GM21528 (cell line): ENCODE results near the gene NCAPD3.
A peak's percentile ranks its signal among the peaks of the same experiment; 100 is the strongest.
"Not testable (repeated sequence)": the region's sequence is repeated elsewhere in the genome, so short reads cannot be mapped to it uniquely, and the experiment has no call there.

Source experiments
- ATAC-seq: cut with Tn5 transposase; IDR thresholded peaks from one replicate; pipeline ENCODE4 v1.9.1; 2021; ENCODE audit warnings: mild to moderate bottlenecking, moderate library complexity; ENCODE audit not compliant: unreplicated experiment, low FRiP score

Gene NCAPD3

DNA sequence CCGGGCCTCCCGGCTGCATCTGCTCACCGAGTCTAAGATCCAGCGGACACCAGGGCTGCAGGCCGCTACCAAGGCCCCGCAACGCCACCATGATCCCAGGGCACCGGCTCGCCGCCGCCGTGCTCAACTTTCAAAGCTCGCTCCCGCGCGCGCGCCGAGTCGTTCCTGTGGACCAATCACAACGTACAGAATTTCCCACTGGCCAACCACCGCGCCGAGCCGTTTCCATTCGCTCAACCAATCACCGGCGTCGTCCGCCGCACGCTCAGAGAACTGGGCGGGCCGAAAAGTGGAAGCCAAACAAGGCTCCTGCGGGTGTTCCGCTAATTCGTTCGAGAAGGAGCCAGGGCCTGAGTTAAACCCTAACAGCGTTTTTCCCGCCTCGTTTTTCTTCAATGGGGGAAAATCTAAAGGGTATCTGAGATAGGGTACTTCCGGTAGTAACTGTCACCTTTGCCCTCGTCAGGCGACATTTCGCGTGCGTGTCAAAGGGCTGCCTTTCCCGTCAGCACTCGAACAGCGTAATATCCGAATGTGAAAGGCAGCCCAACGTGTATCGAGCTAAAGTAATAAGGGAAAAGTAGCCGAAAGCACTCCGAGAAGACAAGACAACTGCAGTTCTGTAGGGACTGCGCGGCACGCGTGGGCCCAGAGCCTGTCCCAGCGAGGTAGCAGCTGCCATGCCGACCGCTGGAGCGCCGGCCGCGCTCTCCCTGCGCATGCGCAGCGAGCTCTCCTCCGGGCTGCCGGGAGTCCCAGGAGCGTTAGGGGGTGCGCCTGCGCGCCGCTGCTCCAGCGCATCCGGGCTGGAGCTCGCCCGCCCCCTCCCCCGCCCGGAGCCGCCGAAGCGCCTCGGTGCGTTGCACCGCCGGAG, at the start of gene NCAPD3, which contains the start of gene VPS26B:
NCAPD3 (minus strand) TSS at position 132 of the 874 bp plus-strand sequence; CDS start at position 91, 41 bp downstream.
VPS26B (plus strand) TSS at position 836 of the 874 bp plus-strand sequence. CDS start 452 bp downstream, outside the sequence.
- peak; percentile 88 for ATAC-seq

DNA sequence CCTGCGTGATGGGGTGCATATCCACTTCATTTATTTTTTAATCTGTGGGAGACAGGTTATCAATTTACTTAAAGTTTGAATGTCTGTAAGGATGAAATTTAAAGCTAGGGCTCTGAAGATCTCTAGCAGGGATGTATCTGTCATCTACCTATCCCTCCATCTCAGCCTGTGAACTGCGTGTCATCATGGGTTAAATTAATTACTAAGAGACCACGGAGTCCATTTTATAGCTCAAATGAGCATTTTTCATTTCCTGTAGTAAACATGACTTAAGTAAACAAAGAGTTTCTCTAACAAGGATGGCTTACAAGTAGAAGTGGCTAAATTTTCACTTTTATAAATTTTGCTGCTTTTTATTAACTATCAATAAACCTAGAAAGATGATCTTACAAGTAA, 49.5 kb upstream of the NCAPD3 start:
- ATAC-seq, result no peak

DNA sequence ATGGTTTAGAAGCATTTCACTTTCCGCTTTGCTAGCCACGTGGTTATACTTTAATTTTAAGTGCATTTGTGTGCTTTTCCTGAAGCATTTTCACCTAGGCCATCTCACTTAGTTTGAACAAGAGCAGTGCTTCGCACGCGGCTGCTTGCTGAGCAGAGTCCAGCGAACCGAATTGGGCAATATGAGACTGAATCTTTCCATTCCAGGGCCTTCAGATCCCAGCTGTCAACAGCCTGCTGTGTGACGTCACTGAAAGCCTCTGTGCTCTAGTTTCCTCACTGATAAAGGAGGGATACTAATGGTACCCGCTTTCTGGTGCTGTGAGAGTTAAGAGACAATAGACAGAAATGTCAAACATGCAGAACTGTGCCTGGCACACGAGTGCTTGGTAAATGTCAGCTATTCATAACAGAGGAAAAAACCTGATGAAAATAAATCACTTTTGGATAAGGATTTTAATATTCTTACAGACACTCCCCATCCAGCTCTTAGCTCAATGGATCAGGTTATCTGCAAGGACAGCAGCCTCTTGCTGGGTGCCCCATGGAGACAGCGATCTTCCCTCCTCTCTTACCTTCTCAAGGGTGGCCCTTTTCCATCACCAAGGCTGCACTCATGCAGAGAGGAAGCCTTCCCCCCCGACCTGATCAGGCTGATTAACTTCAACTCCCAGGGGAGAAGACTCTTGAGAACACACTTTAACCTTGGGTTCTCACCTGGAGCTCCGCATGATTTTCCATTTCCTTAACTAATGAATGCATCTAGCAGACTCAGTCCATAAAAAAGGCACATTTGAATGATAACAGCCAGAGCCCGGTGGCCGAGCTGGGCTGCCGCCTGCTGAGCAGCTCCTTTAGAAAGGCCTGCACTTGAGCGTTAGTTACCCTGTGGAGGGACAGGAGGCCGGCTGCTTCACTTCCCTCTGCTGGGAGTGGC, 48.9 kb upstream of the NCAPD3 start:
- no peak for ATAC-seq

DNA sequence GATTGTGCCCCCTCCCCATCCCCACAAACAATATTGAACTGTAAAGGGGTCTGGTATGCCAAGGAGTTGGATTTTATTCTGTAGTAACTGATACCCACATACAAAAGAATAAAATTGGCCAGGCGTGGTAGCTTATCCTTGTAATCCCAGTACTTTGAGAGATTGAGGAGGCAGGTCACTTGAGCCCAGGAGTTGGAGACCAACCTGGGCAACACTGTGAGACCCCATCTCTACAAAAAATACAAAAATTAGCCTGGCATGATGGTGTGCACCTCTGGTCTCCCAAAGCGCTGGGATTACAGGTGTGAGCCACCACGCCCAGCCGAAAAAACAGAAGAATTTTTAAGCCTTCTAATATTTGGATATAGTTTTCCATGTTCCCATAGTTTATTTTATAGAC, 48.2 kb upstream of the NCAPD3 start:
- no peak for ATAC-seq

DNA sequence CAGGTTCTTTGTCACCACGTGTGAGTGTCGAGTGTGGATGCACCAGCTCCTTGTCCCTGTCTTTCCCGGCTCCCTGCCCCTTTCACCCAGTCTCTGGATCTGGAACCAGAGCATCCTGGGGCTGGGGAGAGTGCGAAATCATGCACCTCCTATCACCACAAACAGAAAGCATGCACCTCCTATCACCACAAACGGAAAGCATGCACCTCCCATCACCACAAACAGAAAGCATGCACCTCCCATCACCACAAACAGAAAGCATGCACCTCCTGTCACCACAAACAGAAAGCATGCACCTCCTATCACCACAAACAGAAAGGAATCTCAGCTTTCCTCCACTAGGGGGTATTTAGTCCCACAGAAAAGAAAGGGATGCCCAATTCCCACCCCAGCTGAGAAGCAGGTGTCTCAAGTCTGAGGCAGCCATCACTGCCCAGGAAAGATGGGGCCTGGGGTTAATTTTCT, 46.5 kb upstream of the NCAPD3 start:
- no peak for ATAC-seq

GRCh38 chr11:134267966-134268365, 44.2 kb upstream of the NCAPD3 start:
- ATAC-seq, result no peak

DNA sequence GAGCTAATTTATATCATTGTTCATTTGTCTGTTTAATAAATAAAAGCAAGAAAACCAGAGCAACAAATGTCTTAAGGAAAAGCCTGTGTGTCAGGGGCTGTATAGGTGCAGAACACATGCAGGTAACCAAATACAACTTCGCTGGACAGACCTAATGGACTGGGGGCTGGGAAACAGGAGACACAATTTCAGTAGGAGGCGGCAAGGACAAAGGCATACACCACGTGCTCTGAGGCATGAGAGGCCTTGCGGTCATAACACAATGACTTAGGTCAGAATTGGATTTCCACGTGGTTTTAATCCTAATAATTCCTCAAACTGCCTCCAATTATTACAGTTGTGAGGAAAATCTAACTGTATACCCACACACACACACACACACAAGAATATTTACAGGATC, 43.7 kb upstream of the NCAPD3 start:
- no peak for ATAC-seq

DNA sequence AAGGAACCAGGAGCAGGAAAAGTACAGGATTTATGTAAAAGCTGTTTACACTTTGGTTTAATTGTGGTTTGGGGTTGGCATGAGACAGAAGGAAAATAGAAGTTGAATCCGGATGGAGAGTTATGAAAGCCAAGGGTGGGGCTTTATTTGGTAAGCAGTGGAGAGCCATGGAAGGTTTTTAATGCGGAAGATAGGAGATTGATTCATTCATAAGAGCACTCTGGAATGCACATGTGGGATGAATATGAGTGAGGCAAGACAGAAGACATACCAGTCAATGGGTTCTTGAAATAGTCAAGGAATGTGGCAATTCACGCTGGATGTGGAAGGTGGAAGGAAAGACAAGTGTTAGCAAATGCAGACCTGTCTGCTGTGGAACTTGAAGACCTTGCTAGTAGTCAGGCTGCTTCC, 43.1 kb upstream of the NCAPD3 start:
- no peak for ATAC-seq

GRCh38 chr11:134266440-134266839, 42.7 kb upstream of the NCAPD3 start:
- no peak for ATAC-seq

DNA sequence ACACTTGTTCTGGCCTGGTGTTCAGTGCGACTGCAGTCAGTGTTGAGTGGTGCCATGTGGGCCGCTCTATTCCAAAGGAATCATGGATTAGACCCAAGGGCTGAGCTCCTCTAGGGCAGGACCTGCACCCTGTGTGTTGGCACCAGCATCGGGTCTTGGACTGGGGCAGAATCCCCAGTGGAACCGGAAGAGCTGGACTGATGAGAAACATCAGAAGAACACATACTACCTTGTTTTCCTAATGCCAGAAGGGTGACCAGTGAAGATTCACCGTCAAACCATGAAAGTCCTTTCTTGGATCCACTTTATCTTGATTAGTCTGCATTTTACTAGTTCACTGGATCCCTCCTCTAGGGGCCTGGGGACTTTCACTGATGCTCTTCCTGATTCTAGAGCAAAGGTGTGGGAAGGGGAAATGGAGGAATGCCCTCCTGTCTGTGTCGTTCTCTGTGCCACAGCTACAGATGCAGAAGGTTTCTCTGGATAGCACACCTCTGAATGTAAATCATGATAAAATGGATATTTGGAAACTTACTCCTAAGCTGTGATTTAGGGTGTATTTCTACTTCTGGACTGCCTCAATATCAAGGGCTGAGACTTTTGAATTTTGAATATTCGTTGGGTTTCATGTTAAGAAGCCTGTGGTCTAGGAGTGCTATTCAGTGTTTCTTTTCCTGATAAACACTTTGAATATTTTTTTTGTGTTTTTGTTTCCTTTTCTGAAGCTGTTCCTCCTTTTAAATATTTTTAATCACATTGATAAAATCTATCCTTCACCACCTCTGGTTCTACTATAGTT, 41.4 kb upstream of the NCAPD3 start:
- no peak for ATAC-seq

DNA sequence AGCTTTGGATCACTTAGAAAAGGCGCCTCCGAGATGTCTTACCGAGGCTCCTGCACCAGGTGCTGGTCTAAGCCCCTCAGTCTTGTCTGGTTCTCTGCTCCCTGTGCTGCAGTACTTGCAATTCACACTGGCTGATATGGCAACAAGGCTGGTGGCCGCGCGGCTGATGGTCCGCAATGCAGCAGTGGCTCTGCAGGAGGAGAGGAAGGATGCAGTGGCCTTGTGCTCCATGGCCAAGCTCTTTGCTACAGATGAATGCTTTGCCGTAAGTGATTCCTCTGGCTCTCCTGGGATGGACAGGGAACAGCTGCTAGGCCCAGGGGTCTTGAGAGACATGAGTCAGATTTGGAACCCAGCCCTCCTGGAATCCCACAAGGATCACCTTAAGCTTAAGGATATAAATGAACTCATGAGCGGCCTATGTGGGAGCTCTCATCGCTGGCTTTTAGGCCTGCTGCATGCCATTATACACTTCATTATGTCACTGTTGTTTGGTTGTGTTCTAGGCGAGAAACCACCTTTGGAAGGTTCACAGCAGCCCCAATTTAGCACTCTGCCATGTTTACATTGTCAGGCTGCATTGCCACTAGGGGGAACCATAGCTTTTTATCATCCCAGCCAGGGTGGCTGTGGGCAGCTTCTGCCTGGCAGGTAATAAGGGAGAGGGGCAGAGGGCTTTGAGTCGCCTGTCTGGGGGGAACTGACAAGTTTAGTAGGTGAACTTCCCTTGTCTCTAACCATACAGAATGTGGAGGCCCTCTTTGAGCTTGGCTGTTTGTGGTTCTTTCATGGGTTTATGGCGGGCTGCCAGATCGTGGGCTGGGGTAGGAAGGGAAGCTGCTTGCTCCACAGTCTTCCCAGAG, 38.1 kb upstream of the NCAPD3 start:
- no peak for ATAC-seq

- no peak for ATAC-seq
Observed at GRCh38 chr11:134260983-134261382, 37.2 kb upstream of the NCAPD3 start.

- no peak for ATAC-seq
Observed at GRCh38 chr11:134260503-134260902, 36.7 kb upstream of the NCAPD3 start.

DNA sequence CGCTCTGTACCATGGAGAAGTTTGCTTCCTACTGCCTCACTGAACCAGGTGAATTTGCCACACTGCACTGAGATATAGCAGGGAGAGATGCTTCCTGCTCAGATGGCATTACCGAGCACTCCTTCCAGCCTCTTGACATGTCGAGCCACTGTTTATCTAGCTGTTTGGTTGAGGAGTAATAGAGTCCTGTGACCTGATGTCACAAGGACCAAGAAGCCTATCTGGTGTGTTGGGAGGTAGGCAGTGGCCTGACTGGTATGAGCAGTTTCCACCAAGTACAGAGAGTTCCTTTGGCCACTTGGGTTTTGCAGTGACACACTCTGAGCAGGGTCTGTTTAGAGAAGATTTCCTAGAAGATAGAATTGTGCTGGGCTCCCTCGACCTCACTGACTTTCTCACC, 34.8 kb upstream of the NCAPD3 start:
- no peak for ATAC-seq

DNA sequence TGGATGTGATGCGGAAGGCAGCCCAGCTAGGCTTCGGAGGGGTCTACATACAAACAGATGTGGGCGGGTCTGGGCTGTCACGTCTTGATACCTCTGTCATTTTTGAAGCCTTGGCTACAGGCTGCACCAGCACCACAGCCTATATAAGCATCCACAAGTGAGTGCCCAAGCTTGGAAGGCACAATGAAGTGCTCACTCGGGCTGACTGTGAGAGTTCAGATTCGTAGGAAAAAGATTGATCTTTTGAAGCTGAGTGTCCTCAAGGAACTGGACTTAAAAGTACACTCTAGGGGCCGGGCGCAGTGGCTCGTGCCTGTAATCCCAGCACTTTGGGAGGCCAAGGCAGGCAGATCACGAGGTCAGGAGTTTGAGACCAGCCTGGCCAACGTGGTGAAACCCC, 33.3 kb upstream of the NCAPD3 start:
- no peak for ATAC-seq

DNA sequence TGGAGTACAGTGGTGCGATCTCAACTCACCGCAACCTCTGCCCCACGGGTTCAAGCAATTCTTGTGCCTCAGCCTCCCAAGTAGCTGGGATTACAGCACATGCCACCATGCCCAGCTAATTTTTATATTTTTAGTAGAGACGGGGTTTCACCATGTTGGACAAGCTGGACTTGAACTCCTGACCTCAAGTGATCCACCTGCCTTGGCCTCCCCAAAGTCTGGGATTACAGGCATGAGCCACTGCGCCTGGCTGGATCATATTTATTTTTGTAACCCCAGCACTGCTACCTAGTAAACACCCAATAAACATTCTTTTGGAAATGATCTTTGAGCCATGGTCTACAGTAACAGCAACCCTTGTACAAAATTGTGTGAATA, 31.4 kb upstream of the NCAPD3 start:
- not testable (repeated sequence) for ATAC-seq

DNA sequence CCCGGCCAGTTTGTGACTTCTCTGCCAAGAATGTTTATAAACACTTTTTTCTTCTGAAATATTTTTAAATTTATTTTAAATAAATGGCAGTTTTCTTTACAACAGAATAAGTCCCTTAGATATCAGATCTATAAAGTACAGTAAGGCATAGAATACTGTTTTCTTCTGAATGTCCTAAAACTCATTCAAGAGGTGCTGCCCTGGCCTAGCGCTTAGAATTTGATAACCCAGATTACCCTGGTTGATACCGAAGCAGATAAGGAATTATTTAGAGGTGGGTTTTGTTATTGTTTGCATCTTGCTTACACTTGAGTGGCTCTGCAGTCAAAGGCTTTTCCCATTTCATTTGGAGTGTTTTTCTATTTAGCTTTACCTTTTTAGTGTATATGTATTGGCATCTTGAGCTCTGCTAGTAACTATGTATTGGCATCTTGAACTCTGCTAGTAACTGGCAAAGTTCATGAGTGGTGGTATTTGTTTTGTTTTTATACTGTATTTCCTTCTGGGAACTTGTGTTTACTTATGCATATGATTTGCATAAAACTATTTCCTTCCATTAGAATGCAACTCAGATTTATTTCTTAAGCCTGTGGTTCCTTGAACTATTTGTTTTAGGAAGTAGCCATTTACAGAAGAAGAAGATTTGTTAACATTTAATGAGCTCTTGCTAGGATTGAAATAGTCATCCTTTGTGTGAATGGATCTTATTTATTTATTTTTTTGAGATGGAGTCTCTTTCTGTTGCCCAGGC, 30.8 kb upstream of the NCAPD3 start:
- no peak for ATAC-seq

- ATAC-seq, result peak; percentile 98
Observed at GRCh38 chr11:134253188-134253993, 29.6 kb upstream of the NCAPD3 start, which contains the start of the genes ACAD8 and THYN1. ACAD8 (plus strand) TSS chr11:134253568; CDS start chr11:134253601, 33 bp downstream. THYN1 (minus strand) TSS chr11:134253352; CDS start chr11:134252882, 470 bp downstream.
